ENCODE results near the gene ZNF226.

DNA sequence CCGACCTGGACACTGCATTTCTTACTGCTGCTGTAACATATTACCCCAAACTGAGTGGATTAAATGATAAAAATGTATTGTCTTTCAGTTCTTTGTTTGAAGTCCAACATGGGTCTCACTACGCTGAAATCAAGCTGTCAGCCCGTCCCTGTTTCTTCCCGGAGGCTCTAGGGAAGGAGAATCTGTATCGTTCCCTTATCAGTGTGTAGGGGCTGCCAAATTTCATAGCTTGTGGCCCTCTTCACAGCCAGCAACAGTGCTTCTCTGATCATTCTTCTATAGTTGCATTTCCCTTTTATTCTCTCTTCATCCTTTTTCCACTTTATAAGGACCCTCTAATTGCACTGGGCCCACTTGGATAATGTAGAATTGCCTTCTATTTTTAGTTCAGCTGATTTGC, 13.4 kb upstream of the ZNF226 start:
- no peak for TF ChIP-seq ZFP30 (CRISPR knock-in tag; IDR thresholded peaks at IDR 0.05)
- no peak for TF ChIP-seq ZNF565 (CRISPR knock-in tag; conservative IDR thresholded peaks at IDR 0.05; ENCODE audit: low read depth)
- TF ChIP-seq TOX (CRISPR knock-in tag; IDR thresholded peaks at IDR 0.05; ENCODE audit: borderline replicate concordance) = no peak
- TF ChIP-seq CREB5 (CRISPR knock-in tag; IDR thresholded peaks at IDR 0.05; ENCODE audit: low read depth) = no peak
- TF ChIP-seq ZFP3 (CRISPR knock-in tag; IDR thresholded peaks at IDR 0.05) = no peak
- TF ChIP-seq ARNTL (CRISPR knock-in tag; IDR thresholded peaks at IDR 0.05; ENCODE audit: borderline replicate concordance, low read depth) = no peak
